GM12878 (cell line): Measurements from ENCODE around the gene PALLD. TPM values are rescaled to one million over a fixed set of nuclear protein-coding genes. Genes with fewer than 3 reads are reported as not detected.

Source experiments
- ATAC-seq: fragments of 200-7000 bp; cut with Tn5 transposase; 3 replicates; pipeline ENCODE4 v1.9.1; 2020; ENCODE audit warnings: mild to moderate bottlenecking, moderate library complexity
- BruUV-seq: library from RNA; stranded (reverse); fragments of 400-500 nt; replicated peaks from 2 replicates; lab custom pipeline; 2021; lab: Mats Ljungman, UMichigan
- CTCF ChIA-PET: fragments of 300-600 bp; sonication (Branson Sonifier 250); formaldehyde crosslinking; extraction: SDS; loops from one replicate; lab custom pipeline; 2021; ENCODE audit warnings: inconsistent platforms; lab: Yijun Ruan, JAX
- POLR2A ChIA-PET: fragments of 350-600 bp; formaldehyde crosslinking; extraction: SDS; loops from one replicate; lab custom pipeline; 2021; ENCODE audit warnings: inconsistent platforms; lab: Charles Lee
- RAD21 ChIA-PET: fragments of 300-600 bp; sonication (Branson Sonifier 250); formaldehyde crosslinking; loops from one replicate; lab custom pipeline; 2023; ENCODE audit warnings: antibody characterized with exemption; ENCODE audit not compliant: unreplicated experiment; lab: Charles Lee
- SMC1A ChIA-PET: fragments of 300-600 bp; sonication (Branson Sonifier 250); formaldehyde crosslinking; loops from one replicate; lab custom pipeline; 2023; ENCODE audit not compliant: unreplicated experiment, uncharacterized antibody; lab: Charles Lee
- DNase-seq: peaks from one replicate; pipeline ENCODE4 v3.0.0-alpha.2; 2011; ENCODE audit warnings: low read depth, low spot score
- FAIRE-seq: peaks from 3 replicates; lab custom pipeline; 2011; peaks lifted over from hg19 to GRCh38; lab: Jason Lieb, UNC
- H2AFZ ChIP-seq: 2 replicates; pipeline ENCODE4 v1.6.0; 2011; ENCODE audit warnings: low read depth, low read length, control low read depth; ENCODE audit not compliant: control insufficient read depth
- H3K27ac ChIP-seq: 2 replicates; pipeline ENCODE4 v1.5.1; 2011; ENCODE audit warnings: control low read depth; ENCODE audit not compliant: control insufficient read depth, insufficient read depth
- H3K27me3 ChIP-seq, 2 experiments: replicated peaks in 1 of 2; 2 replicates each; pipeline versions ENCODE4 v1.6.0 to v1.6.1; 2011; ENCODE audit warnings: low read length in 1 of 2; ENCODE audit not compliant: control insufficient read depth in 2 of 2, insufficient read depth in 2 of 2
- H3K36me3 ChIP-seq, 2 experiments: 2 replicates each; pipeline ENCODE4 v1.5.1; 2011; ENCODE audit warnings: low read length in 1 of 2; ENCODE audit not compliant: control insufficient read depth in 2 of 2, insufficient read depth in 2 of 2
- H3K4me1 ChIP-seq: 2 replicates; pipeline ENCODE4 v1.6.1; 2011; ENCODE audit warnings: mild to moderate bottlenecking, low read length, moderate library complexity, mixed read lengths; ENCODE audit not compliant: control insufficient read depth, insufficient read depth
- H3K4me2 ChIP-seq: 2 replicates; pipeline ENCODE4 v1.6.0; 2011; ENCODE audit warnings: control low read depth; ENCODE audit not compliant: control insufficient read depth, insufficient read depth
- H3K4me3 ChIP-seq: fragments of 200-600 bp; sonication (generic); 2 replicates; pipeline ENCODE4 v1.5.1; 2016
- H3K79me2 ChIP-seq: 2 replicates; pipeline ENCODE4 v1.6.0; 2011; ENCODE audit warnings: low read length; ENCODE audit not compliant: control insufficient read depth, insufficient read depth
- H3K9ac ChIP-seq: 2 replicates; pipeline ENCODE4 v1.8.0; 2011; ENCODE audit warnings: low read length, control low read depth, mixed read lengths; ENCODE audit not compliant: control insufficient read depth, insufficient read depth
- H3K9me3 ChIP-seq: replicated peaks from 3 replicates; pipeline ENCODE4 v1.5.1; 2011; ENCODE audit warnings: mild to moderate bottlenecking, low read length; ENCODE audit not compliant: control insufficient read depth, insufficient read depth
- H4K20me1 ChIP-seq: 2 replicates; pipeline ENCODE4 v1.6.0; 2011; ENCODE audit not compliant: control insufficient read depth, insufficient read depth
- ATF7 ChIP-seq: fragments of 450-650 bp; IDR thresholded peaks from 2 replicates; pipeline ENCODE4 v1.6.1; 2016; ENCODE audit warnings: low read depth, mild to moderate bottlenecking
- BHLHE40 ChIP-seq, 2 experiments: fragments of 450-650 bp in 1 of 2; IDR thresholded peaks; 2 replicates each; pipeline ENCODE4 v1.6.1; 2011 to 2017; ENCODE audit warnings: low read depth in 2 of 2, borderline replicate concordance in 1 of 2, improper control_type of control experiment in 1 of 2, low read length in 1 of 2, mild to moderate bottlenecking in 1 of 2
- CHD2 ChIP-seq: IDR thresholded peaks from 2 replicates; pipeline ENCODE4 v1.6.1; 2011; ENCODE audit warnings: low read depth, low read length, improper control_type of control experiment, borderline replicate concordance
- JUND ChIP-seq: IDR thresholded peaks from 2 replicates; pipeline ENCODE4 v1.6.1; 2012; ENCODE audit warnings: low read depth, mild to moderate bottlenecking, low read length, improper control_type of control experiment, moderate library complexity
- POLR2A ChIP-seq: IDR thresholded peaks from 2 replicates; pipeline ENCODE4 v1.6.1; 2011; ENCODE audit warnings: low read depth, mild to moderate bottlenecking, low read length
- WGBS: methylation state at CpG from one replicate; pipeline ENCODE4 v1.1.6; 2016; ENCODE audit warnings: low lambda C conversion rate; ENCODE audit not compliant: insufficient replicate concordance, insufficient coverage; ENCODE audit errors: missing lambda C conversion rate; 5-methylcytosine and 5-hydroxymethylcytosine counted together
- in situ Hi-C: fragments of 300-500 bp; cut with MboI; formaldehyde crosslinking; loops from 9 replicates; pipeline ENCODE4 v1.14.3; 2018; ENCODE audit warnings: mixed read lengths
- intact Hi-C: fragments of 100-400 bp; cut with micrococcal nuclease; formaldehyde crosslinking; loops from one replicate; pipeline ENCODE4 v1.14.2; 2022; ENCODE audit not compliant: unreplicated experiment
- polyA plus RNA-seq, 11 experiments: library from polyadenylated mRNA; depleted of rRNA in 4 of 11; unstranded in 6 of 11; stranded (reverse) in 5 of 11; fragments of >200 nt; fragmentation: Nextera tagmentation in 4 of 11; fragmentation: Illumina TruSeq in 1 of 11; extraction: Ambion mirVana in 4 of 11; extraction: Trizol in 1 of 11; gene quantifications; 1 replicate in 1 of 11; 2 replicates in 10 of 11; pipeline versions ENCODE4 v1.2.1 to v1.2.3, GENCODE V29; 2011 to 2016; ENCODE audit warnings: inconsistent platforms in 2 of 11, missing spikeins in 2 of 11, low read depth in 1 of 11
- total RNA-seq, 4 experiments: library from RNA; depleted of rRNA in 3 of 4; stranded (reverse); fragments of >200 nt in 3 of 4; fragmentation: Illumina TruSeq in 1 of 4; extraction: Trizol in 1 of 4; gene quantifications; 2 replicates each; pipeline versions ENCODE4 v1.2.1 to v1.2.3, GENCODE V29; 2013 to 2021
- TF ChIP-seq, protein P1 (sequence below): fragments of 450-650 bp; IDR thresholded peaks from 2 replicates; pipeline ENCODE4 v1.6.1; 2017; ENCODE audit warnings: antibody characterized with exemption, mild to moderate bottlenecking, moderate library complexity

PALLD gene
- total and polyA plus RNA-seq, 10 of the 15 experiments (the other 5 are each of a cell fraction or from before 2014, with no cell fraction given) = 1.0 to 7.7 (median 1.7) TPM

DNA sequence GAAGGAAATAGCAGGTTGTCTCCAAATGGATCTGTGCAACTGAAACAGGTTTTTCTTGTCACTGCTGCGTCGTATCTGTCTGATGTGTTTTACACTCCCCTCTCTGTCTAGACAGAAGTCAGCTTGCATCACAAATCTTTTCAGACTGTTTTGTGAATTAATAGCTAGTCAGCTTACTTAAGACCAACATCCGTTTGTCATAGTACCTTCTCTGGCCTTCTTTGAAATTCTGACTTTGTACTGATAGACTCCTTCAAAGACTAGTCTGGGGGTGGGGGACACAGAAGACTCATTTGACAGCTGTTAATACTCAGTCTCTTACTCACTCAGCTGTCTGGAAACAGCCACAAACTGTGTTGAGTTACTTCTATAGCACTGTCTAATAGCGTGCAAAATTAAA is 197.8 kb downstream of the PALLD start (continued):
- TF ChIP-seq CHD2 (no peak), BHLHE40 (IDR thresholded peaks at IDR 0.05; ENCODE audit: borderline replicate concordance in 1 of 2, low read depth in 2 of 2, low read length in 1 of 2) (no peak), POLR2A (no peak)
- TF ChIP-seq, protein P1, sequence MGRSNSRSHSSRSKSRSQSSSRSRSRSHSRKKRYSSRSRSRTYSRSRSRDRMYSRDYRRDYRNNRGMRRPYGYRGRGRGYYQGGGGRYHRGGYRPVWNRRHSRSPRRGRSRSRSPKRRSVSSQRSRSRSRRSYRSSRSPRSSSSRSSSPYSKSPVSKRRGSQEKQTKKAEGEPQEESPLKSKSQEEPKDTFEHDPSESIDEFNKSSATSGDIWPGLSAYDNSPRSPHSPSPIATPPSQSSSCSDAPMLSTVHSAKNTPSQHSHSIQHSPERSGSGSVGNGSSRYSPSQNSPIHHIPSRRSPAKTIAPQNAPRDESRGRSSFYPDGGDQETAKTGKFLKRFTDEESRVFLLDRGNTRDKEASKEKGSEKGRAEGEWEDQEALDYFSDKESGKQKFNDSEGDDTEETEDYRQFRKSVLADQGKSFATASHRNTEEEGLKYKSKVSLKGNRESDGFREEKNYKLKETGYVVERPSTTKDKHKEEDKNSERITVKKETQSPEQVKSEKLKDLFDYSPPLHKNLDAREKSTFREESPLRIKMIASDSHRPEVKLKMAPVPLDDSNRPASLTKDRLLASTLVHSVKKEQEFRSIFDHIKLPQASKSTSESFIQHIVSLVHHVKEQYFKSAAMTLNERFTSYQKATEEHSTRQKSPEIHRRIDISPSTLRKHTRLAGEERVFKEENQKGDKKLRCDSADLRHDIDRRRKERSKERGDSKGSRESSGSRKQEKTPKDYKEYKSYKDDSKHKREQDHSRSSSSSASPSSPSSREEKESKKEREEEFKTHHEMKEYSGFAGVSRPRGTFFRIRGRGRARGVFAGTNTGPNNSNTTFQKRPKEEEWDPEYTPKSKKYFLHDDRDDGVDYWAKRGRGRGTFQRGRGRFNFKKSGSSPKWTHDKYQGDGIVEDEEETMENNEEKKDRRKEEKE = no peak
- TF ChIP-seq, all 136 proteins: peak for 0

DNA sequence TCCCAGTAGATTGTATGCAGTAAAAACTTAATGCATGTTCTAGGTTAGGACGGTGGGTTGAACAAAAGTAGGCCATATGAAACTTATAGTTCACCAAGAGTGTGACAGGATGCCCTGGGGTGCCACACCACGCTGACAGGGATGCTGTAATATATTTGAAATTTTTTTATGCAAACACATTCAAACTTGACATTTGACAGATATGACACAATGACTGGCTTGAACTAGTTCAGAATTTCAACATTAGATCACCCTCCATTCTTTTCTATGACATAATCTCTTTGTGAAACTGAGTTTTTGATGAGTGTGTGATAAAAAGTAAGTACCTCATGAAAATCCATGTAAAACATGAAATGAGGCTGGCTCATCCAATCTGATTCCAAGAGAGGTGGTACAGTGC is 198.4 kb downstream of the PALLD start:
- intact Hi-C loops (no loop called here), in situ Hi-C loops (no loop called here)
- RAD21 ChIA-PET = no interaction called here
- Histone ChIP-seq H3K27me3 (peaks cover 0 to 1% of the 10 kb centered on the region in 2 experiments; a peak in 1 of 4 replicates), H3K9ac (no peak overlapping the region), H3K36me3 (no peaks in the 10 kb centered on the region), H3K79me2 (no peaks in the 10 kb centered on the region), H3K9me3 (no peaks in the 10 kb centered on the region), H3K4me1 (no peaks in the 10 kb centered on the region), H3K4me3 (no peak overlapping the region), H3K27ac (no peak overlapping the region), H3K4me2 (no peak overlapping the region), H4K20me1 (no peaks in the 10 kb centered on the region), H2AFZ (no peak overlapping the region)
- SMC1A ChIA-PET = interaction anchor here (1.4 kb wide), 1 partner anchor 16 kb away, joined by 5 read pairs; no protein-coding TSS in a partner anchor
- no peak for DNase-seq
- CTCF ChIA-PET = interaction anchor here (0.7 kb wide), 1 partner anchor 292 kb away, joined by 3 read pairs; no protein-coding TSS in a partner anchor
- FAIRE-seq = no peak
- 19% methylated on average over 2 of the region's 2 CpGs for WGBS
- POLR2A ChIA-PET = no interaction called here
- ATAC-seq = peak; percentile 62
- BruUV-seq = no TSS peak
- TF ChIP-seq ATF7 (0 out of 2 replicates have a peak, but pooled peaks have one; percentile 25), JUND (no peak)
